H9 (cell line): ENCODE measurements around the gene LYPD6. TPM values are rescaled to one million over a fixed set of nuclear protein-coding genes. Genes with fewer than 3 reads are reported as not detected.

Source experiments
- DNase-seq: peaks from one replicate; pipeline ENCODE4 v3.0.0-alpha.2; 2017
- H2AFZ ChIP-seq: one replicate; pipeline ENCODE4 v1.6.1; 2013; ENCODE audit warnings: mild to moderate bottlenecking, low read length, control low read depth, moderate library complexity
- H2AK5ac ChIP-seq: 2 replicates; pipeline ENCODE4 v1.6.1; 2013; ENCODE audit warnings: low read length, control low read depth, mixed read lengths; ENCODE audit not compliant: insufficient read length
- H2BK120ac ChIP-seq: one replicate; pipeline ENCODE4 v1.6.1; 2013; ENCODE audit warnings: low read depth, mild to moderate bottlenecking, low read length, control low read depth, inconsistent platforms; ENCODE audit not compliant: poor library complexity, severe bottlenecking
- H2BK12ac ChIP-seq: 2 replicates; pipeline ENCODE4 v1.6.1; 2013; ENCODE audit warnings: low read length, control low read depth, mixed read lengths, low read depth; ENCODE audit not compliant: insufficient read length
- H2BK15ac ChIP-seq: 2 replicates; pipeline ENCODE4 v1.6.1; 2013; ENCODE audit warnings: low read depth, low read length, control low read depth
- H2BK20ac ChIP-seq: one replicate; pipeline ENCODE4 v1.6.1; 2013; ENCODE audit warnings: low read depth, mild to moderate bottlenecking, low read length, control low read depth, inconsistent platforms; ENCODE audit not compliant: poor library complexity, severe bottlenecking
- H2BK5ac ChIP-seq: 2 replicates; pipeline ENCODE4 v1.6.1; 2013; ENCODE audit warnings: low read length, control low read depth, mixed read lengths; ENCODE audit not compliant: insufficient read length
- H3K14ac ChIP-seq: 2 replicates; pipeline ENCODE4 v1.6.1; 2013; ENCODE audit warnings: low read length, control low read depth; ENCODE audit not compliant: insufficient read depth
- H3K18ac ChIP-seq: 2 replicates; pipeline ENCODE4 v1.6.1; 2013; ENCODE audit warnings: low read depth, mild to moderate bottlenecking, mixed read lengths, low read length, control low read depth; ENCODE audit not compliant: insufficient read length
- H3K23ac ChIP-seq: 2 replicates; pipeline ENCODE4 v1.6.1; 2013; ENCODE audit warnings: low read length, control low read depth, mixed read lengths, low read depth; ENCODE audit not compliant: insufficient read length
- H3K23me2 ChIP-seq: 2 replicates; pipeline ENCODE4 v1.6.1; 2013; ENCODE audit warnings: low read depth, mild to moderate bottlenecking, mixed read lengths, low read length, control low read depth; ENCODE audit not compliant: insufficient read length, poor library complexity, severe bottlenecking
- H3K27ac ChIP-seq: 2 replicates; pipeline ENCODE4 v1.5.1; 2013; ENCODE audit warnings: low read length, control low read depth, mixed read lengths, low read depth; ENCODE audit not compliant: insufficient read length
- H3K27me3 ChIP-seq: 2 replicates; pipeline ENCODE4 v1.6.1; 2013; ENCODE audit warnings: low read length, control low read depth, inconsistent platforms; ENCODE audit not compliant: insufficient read depth
- H3K4ac ChIP-seq: 2 replicates; pipeline ENCODE4 v1.6.1; 2013; ENCODE audit warnings: low read depth, mild to moderate bottlenecking, control low read depth, inconsistent platforms, low read length, moderate library complexity
- H3K4me1 ChIP-seq: 2 replicates; pipeline ENCODE4 v1.6.1; 2013; ENCODE audit warnings: low read length, control low read depth, inconsistent platforms; ENCODE audit not compliant: insufficient read depth
- H3K4me2 ChIP-seq: 2 replicates; pipeline ENCODE4 v1.6.1; 2013; ENCODE audit warnings: low read length, control low read depth, mixed read lengths; ENCODE audit not compliant: insufficient read length, insufficient read depth
- H3K56ac ChIP-seq: 2 replicates; pipeline ENCODE4 v1.6.1; 2013; ENCODE audit warnings: low read depth, mild to moderate bottlenecking, mixed read lengths, low read length, control low read depth; ENCODE audit not compliant: insufficient read length
- H3K79me1 ChIP-seq: 2 replicates; pipeline ENCODE4 v1.6.1; 2013; ENCODE audit warnings: low read depth, mild to moderate bottlenecking, moderate library complexity, low read length, control low read depth, inconsistent platforms; ENCODE audit not compliant: insufficient read depth, poor library complexity, severe bottlenecking
- H3K79me2 ChIP-seq: 2 replicates; pipeline ENCODE4 v1.6.1; 2013; ENCODE audit warnings: low read length, control low read depth, inconsistent platforms; ENCODE audit not compliant: insufficient read depth
- H3K9ac ChIP-seq: 2 replicates; pipeline ENCODE4 v1.6.1; 2013; ENCODE audit warnings: low read length, control low read depth, mixed read lengths; ENCODE audit not compliant: insufficient read length; ENCODE audit errors: extremely low read depth
- H3K9me3 ChIP-seq: one replicate; pipeline ENCODE4 v1.6.1; 2013; ENCODE audit warnings: low read depth, low read length, inconsistent platforms; ENCODE audit not compliant: control insufficient read depth
- H3T11ph ChIP-seq: one replicate; pipeline ENCODE4 v1.6.1; 2013; ENCODE audit warnings: mild to moderate bottlenecking, low read length, control low read depth, inconsistent platforms
- H4K20me1 ChIP-seq: one replicate; pipeline ENCODE4 v1.6.1; 2013; ENCODE audit not compliant: control insufficient read depth, insufficient read length, insufficient read depth
- H4K5ac ChIP-seq: 2 replicates; pipeline ENCODE4 v1.6.1; 2013; ENCODE audit warnings: low read depth, mild to moderate bottlenecking, mixed read lengths, low read length, control low read depth; ENCODE audit not compliant: insufficient read length
- H4K8ac ChIP-seq: replicated peaks from 2 replicates; pipeline ENCODE4 v1.6.1; 2013; ENCODE audit warnings: low read length, control low read depth, mixed read lengths, low read depth; ENCODE audit not compliant: insufficient read length
- H4K91ac ChIP-seq: 2 replicates; pipeline ENCODE4 v1.6.1; 2013; ENCODE audit warnings: low read depth, mild to moderate bottlenecking, moderate library complexity, mixed read lengths, low read length, control low read depth; ENCODE audit not compliant: insufficient read length
- H3K27ac Mint-ChIP-seq, 3 experiments: 2 replicates in 2 of 3; 3 replicates in 1 of 3; pipeline ENCODE4 v1.8.0; 2020 to 2021; ENCODE audit warnings: mixed read lengths in 3 of 3, mild to moderate bottlenecking in 1 of 3, moderate library complexity in 1 of 3
- H3K27me3 Mint-ChIP-seq: 2 replicates; pipeline ENCODE4 v1.8.0; 2021; ENCODE audit warnings: low read depth, mild to moderate bottlenecking, moderate library complexity, mixed read lengths
- H3K36me3 Mint-ChIP-seq, 3 experiments: 2 replicates in 2 of 3; 3 replicates in 1 of 3; pipeline ENCODE4 v1.8.0; 2020 to 2021; ENCODE audit warnings: low read depth in 3 of 3, mixed read lengths in 3 of 3; ENCODE audit not compliant: insufficient read depth in 1 of 3
- H3K4me1 Mint-ChIP-seq, 2 experiments: 2 replicates each; pipeline ENCODE4 v1.8.0; 2020; ENCODE audit warnings: mixed read lengths in 2 of 2
- H3K4me3 Mint-ChIP-seq, 2 experiments: 2 replicates in 1 of 2; 3 replicates in 1 of 2; pipeline ENCODE4 v1.8.0; 2020 to 2021; ENCODE audit warnings: mild to moderate bottlenecking in 2 of 2, mixed read lengths in 2 of 2, moderate library complexity in 1 of 2
- H3K9me3 Mint-ChIP-seq, 2 experiments: 2 replicates in 1 of 2; 3 replicates in 1 of 2; pipeline ENCODE4 v1.8.0; 2020; ENCODE audit warnings: mild to moderate bottlenecking in 2 of 2, mixed read lengths in 2 of 2, moderate library complexity in 1 of 2
- CTCF ChIP-seq: fragments of 200-600 bp; sonication (generic); conservative IDR thresholded peaks from 3 replicates; pipeline ENCODE4 v1.8.0; 2021; ENCODE audit warnings: antibody characterized with exemption, mild to moderate bottlenecking
- WGBS: extraction: QIAGEN DNeasy Blood & Tissue Kit; methylation state at CpG from one replicate; pipeline ENCODE4 v1.1.7; 2013; ENCODE audit warnings: missing lambda C conversion rate, low lambda C conversion rate, mixed read lengths; ENCODE audit not compliant: insufficient read length; ENCODE audit errors: extremely low coverage; 5-methylcytosine and 5-hydroxymethylcytosine counted together
- total RNA-seq: library from RNA; stranded (reverse); gene quantifications from 2 replicates; pipeline ENCODE4 v1.2.1, GENCODE V29; 2021

Gene LYPD6
- total RNA-seq, 1 experiment from 2014 or later = 3.0 TPM

- Histone ChIP-seq H3K79me2 (no peaks in the 10 kb centered on the region), H3K18ac (no peak overlapping the region), H3K79me1 (no peaks in the 10 kb centered on the region), H4K91ac (no peak overlapping the region), H3K56ac (no peak overlapping the region), H2BK120ac (no peak overlapping the region), H3K27me3 (no peaks in the 10 kb centered on the region), H2AK5ac (no peak overlapping the region), H3K9ac (no peak overlapping the region), H3K4ac (no peak overlapping the region), H4K20me1 (no peaks in the 10 kb centered on the region), H2BK12ac (no peak overlapping the region), H2BK20ac (no peak overlapping the region), H3K23ac (no peak overlapping the region), H3K4me1 (no peaks in the 10 kb centered on the region), H3K27ac (no peak overlapping the region), H4K5ac (no peak overlapping the region), H4K8ac (no peak overlapping the region), H3K14ac (no peak overlapping the region; the same call in 1 of the 2 replicates), H3T11ph (no peak overlapping the region), H2AFZ (no peak overlapping the region), H3K9me3 (no peaks in the 10 kb centered on the region), H3K4me2 (no peak overlapping the region), H2BK15ac (no peak overlapping the region), H2BK5ac (no peak overlapping the region), H3K23me2 (no peaks in the 10 kb centered on the region)
- Mint-ChIP-seq H3K36me3 (no peaks in the 10 kb centered on the region), H3K27me3 (no peaks in the 10 kb centered on the region), H3K4me3 (no peak overlapping the region), H3K4me1 (peaks cover 2 to 9% of the 10 kb centered on the region in 2 experiments; a peak in 2 of 4 replicates), H3K27ac (no peak overlapping the region; a peak in 1 of 7 replicates), H3K9me3 (no peaks in the 10 kb centered on the region)
- DNase-seq = no peak
- WGBS = no CpG with 5 or more reads among the region's 2 CpGs
- no peak for TF ChIP-seq CTCF
These were observed 17.9 kb downstream of the LYPD6 start for GRCh38 chr2:149348291-149348690.
